Measurements from ENCODE around the gene BCL2L14.

GRCh38 chr12:12147111-12147510, 76.4 kb downstream of the BCL2L14 start:
- TF ChIP-seq CTCF (IDR thresholded peaks at IDR 0.05): no peak
- no peak for TF ChIP-seq POLR2A (IDR thresholded peaks at IDR 0.05)

Data from body of pancreas (tissue), 4 donors.